PC-9 (cell line): ENCODE results near the gene BANP. TPM values are rescaled to one million over a fixed set of nuclear protein-coding genes. Genes with fewer than 3 reads are reported as not detected.

ENCODE experiments used
- BruUV-seq: library from RNA; stranded (reverse); fragments of 400-500 nt; replicated peaks from 2 replicates; lab custom pipeline; 2021; lab: Mats Ljungman, UMichigan
- CTCF ChIA-PET: fragments of 300-600 bp; sonication (Branson Sonifier 250); formaldehyde crosslinking; loops from one replicate; lab custom pipeline; 2022; ENCODE audit warnings: antibody characterized with exemption; lab: Charles Lee
- POLR2A ChIA-PET: fragments of 300-600 bp; sonication (Branson Sonifier 250); formaldehyde crosslinking; loops from one replicate; lab custom pipeline; 2022; ENCODE audit warnings: antibody characterized with exemption; ENCODE audit not compliant: unreplicated experiment; lab: Charles Lee
- DNase-seq, 2 experiments: peaks; one replicate each; pipeline versions ENCODE4 v3.0.0 to v3.0.0-alpha.2; 2015 to 2022; ENCODE audit warnings: mixed read lengths in 1 of 2
- H2AFZ ChIP-seq: fragments of 200-600 bp; sonication (generic); 2 replicates; pipeline ENCODE4 v1.8.1; 2017; ENCODE audit warnings: antibody characterized with exemption
- H3F3A ChIP-seq: fragments of 200-600 bp; sonication (generic); 2 replicates; pipeline ENCODE4 v1.8.1; 2017; ENCODE audit warnings: antibody characterized with exemption, mild to moderate bottlenecking, low read depth; ENCODE audit not compliant: insufficient read depth
- H3K27ac ChIP-seq: fragments of 200-600 bp; sonication (generic); 2 replicates; pipeline ENCODE4 v1.6.1; 2016; ENCODE audit warnings: mixed run types
- H3K27me3 ChIP-seq: fragments of 200-600 bp; sonication (generic); 2 replicates; pipeline ENCODE4 v1.6.1; 2016; ENCODE audit warnings: low read depth, mixed run types; ENCODE audit not compliant: insufficient read depth
- H3K36me3 ChIP-seq: fragments of 200-600 bp; sonication (generic); 2 replicates; pipeline ENCODE4 v1.6.1; 2016; ENCODE audit warnings: low read depth, mixed run types
- H3K4me1 ChIP-seq: fragments of 200-600 bp; sonication (generic); replicated peaks from 2 replicates; pipeline ENCODE4 v1.6.1; 2016; ENCODE audit warnings: mixed run types; ENCODE audit not compliant: insufficient read depth
- H3K4me2 ChIP-seq: fragments of 200-600 bp; sonication (generic); 2 replicates; pipeline ENCODE4 v1.6.1; 2017; ENCODE audit warnings: mixed run types
- H3K4me3 ChIP-seq: fragments of 200-600 bp; sonication (generic); 2 replicates; pipeline ENCODE4 v1.6.1; 2016; ENCODE audit warnings: mixed run types
- H3K79me2 ChIP-seq: fragments of 200-600 bp; sonication (generic); 2 replicates; pipeline ENCODE4 v1.6.1; 2017; ENCODE audit warnings: low read depth, mixed run types
- H3K9me2 ChIP-seq: fragments of 200-600 bp; sonication (generic); 2 replicates; pipeline ENCODE4 v1.8.1; 2017; ENCODE audit warnings: mild to moderate bottlenecking; ENCODE audit not compliant: insufficient read depth
- H3K9me3 ChIP-seq: fragments of 200-600 bp; sonication (generic); 2 replicates; pipeline ENCODE4 v1.8.1; 2016; ENCODE audit warnings: low read depth; ENCODE audit not compliant: insufficient read depth
- H4K20me1 ChIP-seq: fragments of 200-600 bp; sonication (generic); 2 replicates; pipeline ENCODE4 v1.8.1; 2017; ENCODE audit not compliant: insufficient read depth
- EZH2 ChIP-seq: fragments of 200-600 bp; sonication (generic); IDR thresholded peaks from 2 replicates; pipeline ENCODE4 v1.8.0; 2017; ENCODE audit warnings: antibody characterized with exemption, low read depth
- intact Hi-C: fragments of 100-400 bp; cut with micrococcal nuclease; formaldehyde crosslinking; loops from one replicate; pipeline ENCODE4 v1.10.0; 2022; ENCODE audit not compliant: unreplicated experiment
- total RNA-seq: library from RNA; stranded (reverse); gene quantifications from 2 replicates; pipeline ENCODE4 v1.2.3, GENCODE V29; 2021
- TF ChIP-seq, protein P1 (sequence below): fragments of 200-600 bp; sonication (generic); conservative IDR thresholded peaks from 2 replicates; pipeline ENCODE4 v1.6.1; 2017; ENCODE audit warnings: mixed run types, antibody characterized with exemption, mild to moderate bottlenecking, moderate library complexity

The BANP gene
- total RNA-seq, 1 experiment from 2014 or later: 73.2 TPM

GRCh38 chr16:87918866-87919680 is 32.2 kb upstream of the BANP start:
- Histone ChIP-seq H3K27ac (no peak overlapping the region), H3K9me3 (no peaks in the 10 kb centered on the region), H3K4me3 (no peak overlapping the region), H3K27me3 (peaks cover 5% of the 10 kb centered on the region; the same call in 1 of the 2 replicates), H3K4me2 (no peak overlapping the region), H4K20me1 (no peaks in the 10 kb centered on the region), H3K36me3 (no peaks in the 10 kb centered on the region), H3K4me1 (no peaks in the 10 kb centered on the region), H3K79me2 (no peaks in the 10 kb centered on the region), H3K9me2 (no peaks in the 10 kb centered on the region), H3F3A (no peaks in the 10 kb centered on the region; the same call in 1 of the 2 replicates), H2AFZ (no peak overlapping the region)
- POLR2A ChIA-PET: no interaction called here
- no TSS peak for BruUV-seq
- CTCF ChIA-PET: no interaction called here
- DNase-seq: no peak
- no peak for TF ChIP-seq EZH2
- TF ChIP-seq, protein P1, sequence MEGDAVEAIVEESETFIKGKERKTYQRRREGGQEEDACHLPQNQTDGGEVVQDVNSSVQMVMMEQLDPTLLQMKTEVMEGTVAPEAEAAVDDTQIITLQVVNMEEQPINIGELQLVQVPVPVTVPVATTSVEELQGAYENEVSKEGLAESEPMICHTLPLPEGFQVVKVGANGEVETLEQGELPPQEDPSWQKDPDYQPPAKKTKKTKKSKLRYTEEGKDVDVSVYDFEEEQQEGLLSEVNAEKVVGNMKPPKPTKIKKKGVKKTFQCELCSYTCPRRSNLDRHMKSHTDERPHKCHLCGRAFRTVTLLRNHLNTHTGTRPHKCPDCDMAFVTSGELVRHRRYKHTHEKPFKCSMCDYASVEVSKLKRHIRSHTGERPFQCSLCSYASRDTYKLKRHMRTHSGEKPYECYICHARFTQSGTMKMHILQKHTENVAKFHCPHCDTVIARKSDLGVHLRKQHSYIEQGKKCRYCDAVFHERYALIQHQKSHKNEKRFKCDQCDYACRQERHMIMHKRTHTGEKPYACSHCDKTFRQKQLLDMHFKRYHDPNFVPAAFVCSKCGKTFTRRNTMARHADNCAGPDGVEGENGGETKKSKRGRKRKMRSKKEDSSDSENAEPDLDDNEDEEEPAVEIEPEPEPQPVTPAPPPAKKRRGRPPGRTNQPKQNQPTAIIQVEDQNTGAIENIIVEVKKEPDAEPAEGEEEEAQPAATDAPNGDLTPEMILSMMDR: no peak
- intact Hi-C loops: no loop called here

DNA sequence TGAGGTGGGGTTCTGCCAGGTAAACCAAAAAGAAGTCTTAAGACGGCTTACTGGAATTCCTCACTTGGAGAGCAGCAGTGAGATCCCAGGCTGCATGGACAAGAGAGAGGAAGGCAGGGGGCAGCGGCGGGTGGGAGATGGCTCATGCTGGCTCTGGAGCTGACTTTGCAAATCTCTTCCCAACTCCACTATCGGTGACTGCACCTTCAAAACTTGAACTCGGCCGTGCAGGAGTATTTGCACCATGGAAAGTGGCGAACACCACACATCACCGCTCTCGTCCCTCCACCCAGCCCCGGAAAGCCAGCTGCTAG is 31.6 kb upstream of the BANP start:
- Histone ChIP-seq H4K20me1 (no peaks in the 10 kb centered on the region), H3K4me3 (no peak overlapping the region), H3K9me2 (no peaks in the 10 kb centered on the region), H3K27ac (no peak overlapping the region), H3K4me2 (no peak overlapping the region), H3K27me3 (peaks cover 5% of the 10 kb centered on the region; the same call in 1 of the 2 replicates), H3K79me2 (no peaks in the 10 kb centered on the region), H2AFZ (no peak overlapping the region), H3F3A (no peaks in the 10 kb centered on the region; the same call in 1 of the 2 replicates), H3K36me3 (no peaks in the 10 kb centered on the region), H3K9me3 (no peaks in the 10 kb centered on the region), H3K4me1 (no peaks in the 10 kb centered on the region)
- ChIA-PET POLR2A (no interaction called here), CTCF (no interaction called here)
- intact Hi-C loops: no loop called here
- TF ChIP-seq EZH2: no peak
- TF ChIP-seq, protein P1: no peak
- BruUV-seq: no TSS peak
- no peak for DNase-seq

GRCh38 chr16:87921236-87921773 is 29.9 kb upstream of the BANP start:
- Histone ChIP-seq H3K9me2 (no peaks in the 10 kb centered on the region), H3F3A (no peaks in the 10 kb centered on the region; the same call in 1 of the 2 replicates), H4K20me1 (no peaks in the 10 kb centered on the region), H3K4me3 (no peak overlapping the region), H3K4me2 (no peak overlapping the region), H3K79me2 (no peaks in the 10 kb centered on the region), H3K27me3 (peaks cover 5% of the 10 kb centered on the region; the same call in 1 of the 2 replicates), H3K4me1 (no peaks in the 10 kb centered on the region), H2AFZ (no peak overlapping the region), H3K9me3 (no peaks in the 10 kb centered on the region), H3K27ac (no peak overlapping the region), H3K36me3 (no peaks in the 10 kb centered on the region)
- BruUV-seq: no TSS peak
- POLR2A ChIA-PET: interaction anchor here (0.7 kb wide), 1 partner anchor 51 kb away, joined by 3 read pairs; no protein-coding TSS in a partner anchor
- CTCF ChIA-PET: no interaction called here
- intact Hi-C loops: no loop called here
- DNase-seq: no peak
- TF ChIP-seq EZH2: no peak
- TF ChIP-seq, protein P1: no peak
